Smooth muscle cell (in vitro differentiated cells): ENCODE results near the gene OPN4. TPM values are rescaled to one million over a fixed set of nuclear protein-coding genes. Genes with fewer than 3 reads are reported as not detected.

Source experiments
- DNase-seq: peaks from one replicate; lab custom pipeline; 2025; ENCODE audit not compliant: unreplicated experiment; lab: John Stamatoyannopoulos, UW
- H2AFZ ChIP-seq: fragments of 200-600 bp; sonication (generic); 2 replicates; pipeline ENCODE4 v1.6.0; 2016; ENCODE audit warnings: antibody characterized with exemption, low read depth, mild to moderate bottlenecking
- H3F3A ChIP-seq: fragments of 200-600 bp; sonication (generic); 2 replicates; pipeline ENCODE4 v1.6.0; 2017; ENCODE audit warnings: antibody characterized with exemption, low read depth
- H3K27ac ChIP-seq: fragments of 200-600 bp; sonication (generic); 2 replicates; pipeline ENCODE4 v1.5.1; 2016; ENCODE audit warnings: low read depth, mild to moderate bottlenecking
- H3K27me3 ChIP-seq: fragments of 200-600 bp; sonication (generic); 2 replicates; pipeline ENCODE4 v1.6.1; 2016; ENCODE audit warnings: low read depth, mild to moderate bottlenecking
- H3K36me3 ChIP-seq: fragments of 200-600 bp; sonication (generic); 2 replicates; pipeline ENCODE4 v1.5.1; 2016; ENCODE audit warnings: low read depth
- H3K4me1 ChIP-seq: fragments of 200-600 bp; sonication (generic); 2 replicates; pipeline ENCODE4 v1.5.1; 2016; ENCODE audit warnings: low read depth
- H3K4me2 ChIP-seq: fragments of 200-600 bp; sonication (generic); 2 replicates; pipeline ENCODE4 v1.6.0; 2016; ENCODE audit warnings: mild to moderate bottlenecking
- H3K4me3 ChIP-seq: fragments of 200-600 bp; sonication (generic); 2 replicates; pipeline ENCODE4 v1.5.1; 2016; ENCODE audit warnings: mild to moderate bottlenecking
- H3K79me2 ChIP-seq: fragments of 200-600 bp; sonication (generic); 2 replicates; pipeline ENCODE4 v1.6.0; 2016; ENCODE audit warnings: low read depth, mild to moderate bottlenecking
- H3K9ac ChIP-seq: fragments of 200-600 bp; sonication (generic); 2 replicates; pipeline ENCODE4 v1.6.0; 2016; ENCODE audit warnings: low read depth
- H3K9me3 ChIP-seq: fragments of 200-600 bp; sonication (generic); replicated peaks from 2 replicates; pipeline ENCODE4 v1.5.1; 2016; ENCODE audit warnings: low read depth
- H4K20me1 ChIP-seq: fragments of 200-600 bp; sonication (generic); 2 replicates; pipeline ENCODE4 v1.6.0; 2016; ENCODE audit warnings: low read depth
- CTCF ChIP-seq: fragments of 200-600 bp; sonication (generic); IDR thresholded peaks from 2 replicates; pipeline ENCODE4 v1.5.1; 2017; ENCODE audit warnings: borderline replicate concordance, mild to moderate bottlenecking, antibody characterized with exemption; ENCODE audit not compliant: insufficient read depth, poor library complexity, severe bottlenecking
- WGBS: methylation state at CpG from one replicate; pipeline ENCODE4 v1.1.7; 2016; ENCODE audit warnings: low lambda C conversion rate; 5-methylcytosine and 5-hydroxymethylcytosine counted together
- polyA plus RNA-seq: library from polyadenylated mRNA; unstranded; fragments of >200 nt; fragmentation: Nextera tagmentation; extraction: Ambion mirVana; gene quantifications from 2 replicates; pipeline ENCODE4 v1.2.1, GENCODE V29; 2016
- total RNA-seq: library from RNA; depleted of rRNA; stranded (reverse); fragments of >200 nt; gene quantifications from 2 replicates; pipeline ENCODE4 v1.2.3, GENCODE V29; 2014

Gene OPN4
- total and polyA plus RNA-seq, 2 experiments from 2014 or later: not detected

GRCh38 chr10:86651631-86652331 lies 2.6 kb upstream of the OPN4 start:
- Histone ChIP-seq H3K27me3 (no peaks in the 10 kb centered on the region), H3K79me2 (no peaks in the 10 kb centered on the region), H3K4me2 (no peak overlapping the region), H2AFZ (no peak overlapping the region), H3K9me3 (no peaks in the 10 kb centered on the region), H3K36me3 (no peaks in the 10 kb centered on the region), H3K4me3 (no peak overlapping the region), H4K20me1 (no peaks in the 10 kb centered on the region), H3K27ac (no peak overlapping the region), H3F3A (no peaks in the 10 kb centered on the region), H3K9ac (no peak overlapping the region), H3K4me1 (peaks cover 5% of the 10 kb centered on the region)
- TF ChIP-seq CTCF: no peak
- DNase-seq: no peak
- 94% methylated on average over 16 of the region's 16 CpGs for WGBS

- H3K4me2 ChIP-seq: no peak overlapping the region
- no peak for DNase-seq
- H3K9ac ChIP-seq: no peak overlapping the region
- no peaks in the 10 kb centered on the region for H4K20me1 ChIP-seq
- WGBS: 68% methylated on average over 14 of the region's 14 CpGs
- no peaks in the 10 kb centered on the region for H3K36me3 ChIP-seq
- H3F3A ChIP-seq: no peaks in the 10 kb centered on the region
- peaks cover 5% of the 10 kb centered on the region for H3K4me1 ChIP-seq
- no peak for TF ChIP-seq CTCF
- no peak overlapping the region for H3K27ac ChIP-seq
- no peaks in the 10 kb centered on the region for H3K27me3 ChIP-seq
- no peak overlapping the region for H2AFZ ChIP-seq
- H3K79me2 ChIP-seq: no peaks in the 10 kb centered on the region
- no peak overlapping the region for H3K4me3 ChIP-seq
- no peaks in the 10 kb centered on the region for H3K9me3 ChIP-seq
Observed at GRCh38 chr10:86652361-86653202, 1.8 kb upstream of the OPN4 start.

DNA sequence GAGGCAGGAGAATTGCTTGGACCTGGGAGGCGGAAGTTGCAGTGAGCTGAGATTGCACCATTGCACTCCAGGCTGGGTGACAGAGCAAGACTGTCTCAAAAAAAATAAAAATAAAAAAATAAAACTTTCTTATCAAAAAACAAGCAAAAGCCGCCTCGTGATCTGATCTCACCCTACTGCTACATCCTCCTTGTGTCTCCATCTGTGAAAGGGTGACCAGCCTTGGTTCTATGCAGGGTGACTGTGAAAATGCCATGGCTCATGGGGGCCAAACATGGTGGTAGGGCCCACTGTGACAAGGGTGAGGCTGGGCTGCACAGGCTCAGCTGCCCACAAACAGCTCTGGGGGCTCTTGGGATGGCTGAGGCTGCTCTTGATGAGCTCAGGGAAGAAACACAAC lies 968 bp upstream of the OPN4 start:
- no peak for TF ChIP-seq CTCF
- H3K79me2 ChIP-seq: no peaks in the 10 kb centered on the region
- 93% methylated on average over 3 of the region's 3 CpGs for WGBS
- no peaks in the 10 kb centered on the region for H4K20me1 ChIP-seq
- H3K27me3 ChIP-seq: no peaks in the 10 kb centered on the region
- no peaks in the 10 kb centered on the region for H3K9me3 ChIP-seq
- H3K4me3 ChIP-seq: no peak overlapping the region
- no peak overlapping the region for H2AFZ ChIP-seq
- H3K9ac ChIP-seq: no peak overlapping the region
- H3K36me3 ChIP-seq: no peaks in the 10 kb centered on the region
- no peak for DNase-seq
- peaks cover 5% of the 10 kb centered on the region for H3K4me1 ChIP-seq
- H3F3A ChIP-seq: no peaks in the 10 kb centered on the region
- no peak overlapping the region for H3K27ac ChIP-seq
- H3K4me2 ChIP-seq: no peak overlapping the region

- no peak for DNase-seq
- TF ChIP-seq CTCF: no peak
- Histone ChIP-seq H4K20me1 (no peaks in the 10 kb centered on the region), H3K9me3 (no peaks in the 10 kb centered on the region), H3K9ac (no peak overlapping the region), H3K79me2 (no peaks in the 10 kb centered on the region), H2AFZ (no peak overlapping the region), H3F3A (no peaks in the 10 kb centered on the region), H3K27ac (no peak overlapping the region), H3K4me1 (peaks cover 5% of the 10 kb centered on the region), H3K4me3 (no peak overlapping the region), H3K36me3 (no peaks in the 10 kb centered on the region), H3K27me3 (no peaks in the 10 kb centered on the region), H3K4me2 (no peak overlapping the region)
- WGBS: 96% methylated on average over 3 of the region's 3 CpGs
Observed at GRCh38 chr10:86653987-86654386, 360 bp upstream of the OPN4 start.
